Measurements from ENCODE around the gene MYH7B. TPM values are rescaled to one million over a fixed set of nuclear protein-coding genes. Genes with fewer than 3 reads are reported as not detected.

The MYH7B gene
- total RNA-seq, 1 donor from 2014 or later: under 0.01 TPM

DNA sequence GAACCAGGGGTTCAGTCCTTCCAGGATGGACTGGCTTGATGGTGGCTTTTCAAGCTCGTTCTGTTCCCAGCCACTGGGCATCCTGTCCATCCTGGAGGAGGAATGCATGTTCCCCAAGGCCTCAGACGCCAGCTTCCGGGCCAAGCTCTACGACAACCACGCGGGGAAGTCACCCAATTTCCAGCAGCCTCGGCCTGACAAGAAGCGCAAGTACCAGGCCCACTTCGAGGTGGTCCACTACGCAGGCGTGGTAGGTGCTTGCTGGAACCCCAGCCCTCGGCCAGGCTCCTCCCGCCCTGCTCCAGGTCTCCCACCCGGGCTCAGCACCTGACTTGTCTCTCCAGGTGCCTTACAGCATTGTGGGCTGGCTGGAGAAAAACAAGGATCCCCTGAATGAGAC is 34.0 kb downstream of the MYH7B start:
- TF ChIP-seq, protein P1, sequence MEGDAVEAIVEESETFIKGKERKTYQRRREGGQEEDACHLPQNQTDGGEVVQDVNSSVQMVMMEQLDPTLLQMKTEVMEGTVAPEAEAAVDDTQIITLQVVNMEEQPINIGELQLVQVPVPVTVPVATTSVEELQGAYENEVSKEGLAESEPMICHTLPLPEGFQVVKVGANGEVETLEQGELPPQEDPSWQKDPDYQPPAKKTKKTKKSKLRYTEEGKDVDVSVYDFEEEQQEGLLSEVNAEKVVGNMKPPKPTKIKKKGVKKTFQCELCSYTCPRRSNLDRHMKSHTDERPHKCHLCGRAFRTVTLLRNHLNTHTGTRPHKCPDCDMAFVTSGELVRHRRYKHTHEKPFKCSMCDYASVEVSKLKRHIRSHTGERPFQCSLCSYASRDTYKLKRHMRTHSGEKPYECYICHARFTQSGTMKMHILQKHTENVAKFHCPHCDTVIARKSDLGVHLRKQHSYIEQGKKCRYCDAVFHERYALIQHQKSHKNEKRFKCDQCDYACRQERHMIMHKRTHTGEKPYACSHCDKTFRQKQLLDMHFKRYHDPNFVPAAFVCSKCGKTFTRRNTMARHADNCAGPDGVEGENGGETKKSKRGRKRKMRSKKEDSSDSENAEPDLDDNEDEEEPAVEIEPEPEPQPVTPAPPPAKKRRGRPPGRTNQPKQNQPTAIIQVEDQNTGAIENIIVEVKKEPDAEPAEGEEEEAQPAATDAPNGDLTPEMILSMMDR (IDR thresholded peaks at IDR 0.05; ENCODE audit: insufficient read depth, low read length, severe bottlenecking): no peak
- Histone ChIP-seq H3K36me3 (ENCODE audit: control insufficient read depth, insufficient read depth, low read length) (peaks cover 2% of the 10 kb centered on the region), H3K27me3 (ENCODE audit: control insufficient read depth, insufficient read depth, low read length) (peaks cover 3% of the 10 kb centered on the region), H3K4me3 (ENCODE audit: low read depth, low read length) (no peak overlapping the region)
- FAIRE-seq (no peak), DNase-seq (ENCODE audit: low read depth) (no peak)

DNA sequence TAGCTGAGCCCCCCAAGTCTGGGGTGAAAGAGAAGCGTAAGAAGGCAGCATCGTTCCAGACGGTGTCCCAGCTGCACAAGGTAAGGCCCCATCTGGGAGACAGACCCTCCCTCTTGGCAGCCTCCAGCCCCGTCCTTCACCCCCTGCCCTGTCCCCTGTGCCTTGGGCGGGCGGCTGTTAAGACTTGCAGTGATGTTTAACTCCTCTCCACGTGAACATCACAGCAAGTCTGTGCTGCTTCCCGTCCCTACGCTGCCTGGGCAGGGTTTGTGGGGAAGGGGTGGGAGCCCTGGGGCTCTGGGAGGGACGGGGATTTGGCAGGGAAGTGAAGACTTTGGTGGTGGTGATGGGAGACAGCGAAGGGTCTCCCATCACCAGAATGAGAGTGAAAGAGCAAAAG is 34.6 kb downstream of the MYH7B start:
- Histone ChIP-seq H3K4me3 (ENCODE audit: low read depth, low read length) (no peak overlapping the region), H3K36me3 (ENCODE audit: control insufficient read depth, insufficient read depth, low read length) (peaks cover 2% of the 10 kb centered on the region), H3K27me3 (ENCODE audit: control insufficient read depth, insufficient read depth, low read length) (peaks cover 3% of the 10 kb centered on the region)
- no peak for FAIRE-seq
- TF ChIP-seq, protein P1 (IDR thresholded peaks at IDR 0.05; ENCODE audit: insufficient read depth, low read length, severe bottlenecking): no peak
- no peak for DNase-seq (ENCODE audit: low read depth)

DNA sequence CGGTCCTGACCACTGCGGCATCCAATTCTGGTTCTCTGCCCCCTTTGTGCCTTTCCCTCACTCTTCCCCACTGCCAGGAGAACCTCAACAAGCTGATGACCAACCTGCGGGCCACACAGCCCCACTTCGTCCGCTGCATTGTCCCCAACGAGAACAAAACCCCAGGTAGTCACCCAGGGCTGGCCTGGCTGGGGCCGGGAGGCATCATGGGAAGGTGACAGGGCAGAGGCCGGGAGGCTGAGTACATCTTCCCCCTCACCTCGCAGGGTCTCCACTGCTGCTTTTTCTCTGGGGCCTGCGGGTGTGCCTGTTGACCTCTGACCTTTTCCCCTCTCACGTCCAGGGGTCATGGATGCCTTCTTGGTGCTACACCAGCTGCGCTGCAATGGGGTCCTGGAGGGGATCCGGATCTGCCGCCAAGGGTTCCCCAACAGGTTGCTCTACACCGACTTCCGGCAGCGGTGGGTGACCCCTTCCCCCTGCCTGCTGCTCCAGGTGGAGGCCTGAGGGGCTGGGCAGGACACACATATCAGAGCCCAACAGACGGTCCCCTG is 35.1 kb downstream of the MYH7B start:
- no peak for FAIRE-seq
- TF ChIP-seq, protein P1 (IDR thresholded peaks at IDR 0.05; ENCODE audit: insufficient read depth, low read length, severe bottlenecking): no peak

DNA sequence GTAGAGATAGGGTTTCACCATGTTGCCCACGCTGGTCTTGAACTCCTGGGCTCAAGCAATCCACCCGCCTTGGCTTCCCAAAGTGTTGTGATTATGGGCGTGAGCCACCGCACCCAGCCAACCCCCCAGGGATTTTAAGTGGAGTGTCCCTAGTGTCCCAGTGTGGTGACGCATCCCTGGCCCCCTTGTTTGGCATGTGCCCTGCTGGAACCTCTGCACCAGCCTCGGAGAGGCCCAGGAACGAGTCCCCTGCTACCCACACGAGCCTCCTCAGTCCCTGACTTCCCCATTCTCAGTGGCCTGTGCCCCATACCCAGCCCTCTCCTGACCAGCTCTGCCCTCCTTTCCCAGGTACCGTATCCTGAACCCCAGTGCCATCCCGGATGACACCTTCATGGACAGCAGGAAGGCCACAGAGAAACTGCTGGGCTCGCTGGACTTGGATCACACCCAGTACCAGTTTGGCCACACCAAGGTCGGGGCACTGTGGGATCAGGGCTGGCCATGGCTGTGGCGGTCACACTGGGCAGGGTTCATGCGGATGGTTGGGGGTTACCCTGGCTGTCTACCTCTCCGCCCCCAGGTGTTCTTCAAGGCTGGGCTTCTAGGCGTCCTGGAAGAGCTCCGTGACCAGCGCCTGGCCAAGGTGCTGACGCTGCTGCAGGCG is 37.2 kb downstream of the MYH7B start:
- Histone ChIP-seq H3K27me3 (ENCODE audit: control insufficient read depth, insufficient read depth, low read length) (no peaks in the 10 kb centered on the region), H3K36me3 (ENCODE audit: control insufficient read depth, insufficient read depth, low read length) (peaks cover 10% of the 10 kb centered on the region), H3K4me3 (ENCODE audit: low read depth, low read length) (no peak overlapping the region)
- no peak for FAIRE-seq
- no peak for DNase-seq (ENCODE audit: low read depth)
- TF ChIP-seq, protein P1 (IDR thresholded peaks at IDR 0.05; ENCODE audit: insufficient read depth, low read length, severe bottlenecking): no peak

More for the DNA sequence above, 35.1 kb downstream of the MYH7B start:
- no peak overlapping the region for H3K4me3 ChIP-seq (ENCODE audit: low read depth, low read length)
- H3K27me3 ChIP-seq (ENCODE audit: control insufficient read depth, insufficient read depth, low read length): peaks cover 3% of the 10 kb centered on the region
- peaks cover 5% of the 10 kb centered on the region for H3K36me3 ChIP-seq (ENCODE audit: control insufficient read depth, insufficient read depth, low read length)
- no peak for DNase-seq (ENCODE audit: low read depth)

DNA sequence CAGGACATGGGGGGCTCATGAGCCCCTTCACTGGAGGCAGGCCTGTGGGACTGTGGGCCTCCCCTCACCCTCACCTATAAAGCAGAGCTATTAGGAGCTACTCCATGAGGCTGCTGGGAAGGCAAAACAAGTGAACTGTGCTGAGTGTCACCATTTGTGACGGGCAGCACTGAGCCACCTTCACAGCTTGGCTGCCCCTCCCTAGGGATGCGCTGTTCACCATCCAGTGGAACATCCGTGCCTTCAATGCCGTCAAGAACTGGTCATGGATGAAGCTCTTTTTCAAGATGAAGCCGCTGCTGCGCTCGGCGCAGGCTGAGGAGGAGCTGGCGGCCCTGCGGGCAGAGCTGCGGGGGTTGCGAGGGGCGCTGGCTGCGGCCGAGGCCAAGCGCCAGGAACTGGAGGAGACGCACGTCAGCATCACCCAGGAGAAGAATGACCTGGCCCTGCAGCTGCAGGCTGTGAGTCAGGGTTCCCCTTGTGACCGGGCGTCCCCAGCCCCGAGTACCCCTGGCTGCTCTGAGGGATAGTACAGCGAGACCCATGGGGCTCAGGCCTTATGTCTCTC is 38.4 kb downstream of the MYH7B start:
- TF ChIP-seq, protein P1 (IDR thresholded peaks at IDR 0.05; ENCODE audit: insufficient read depth, low read length, severe bottlenecking): no peak
- Histone ChIP-seq H3K36me3 (ENCODE audit: control insufficient read depth, insufficient read depth, low read length) (peaks cover 10% of the 10 kb centered on the region), H3K27me3 (ENCODE audit: control insufficient read depth, insufficient read depth, low read length) (no peaks in the 10 kb centered on the region), H3K4me3 (ENCODE audit: low read depth, low read length) (no peak overlapping the region)
- DNase-seq (ENCODE audit: low read depth) (no peak), FAIRE-seq (no peak)
